Breast epithelium (tissue), 3 donors: ENCODE data around the gene SPHK2.

Source experiments
- CTCF ChIP-seq, 3 donors: fragments of 450-650 bp; IDR thresholded peaks; one replicate each; pipeline ENCODE4 v1.5.1; 2016 to 2017; ENCODE audit warnings: antibody characterized with exemption in 3 of 3, mild to moderate bottlenecking in 3 of 3, moderate library complexity in 3 of 3
- POLR2A ChIP-seq: fragments of 450-650 bp; IDR thresholded peaks from one replicate; pipeline ENCODE4 v1.6.1; 2016; ENCODE audit warnings: antibody characterized with exemption, mild to moderate bottlenecking, moderate library complexity

GRCh38 chr19:48613852-48614435 lies 5.4 kb upstream of the SPHK2 start:
- TF ChIP-seq CTCF (IDR thresholded peaks at IDR 0.05) (no peak), POLR2A (no peak)
